Fibroblast of skin of left quadriceps (primary cell): ENCODE data around the gene TSC2.

Source experiments
- DNase-seq, 2 experiments: peaks; one replicate each; pipeline ENCODE4 v3.0.0-alpha.2; 2013; ENCODE audit warnings: low read depth in 2 of 2

Gene TSC2

DNA sequence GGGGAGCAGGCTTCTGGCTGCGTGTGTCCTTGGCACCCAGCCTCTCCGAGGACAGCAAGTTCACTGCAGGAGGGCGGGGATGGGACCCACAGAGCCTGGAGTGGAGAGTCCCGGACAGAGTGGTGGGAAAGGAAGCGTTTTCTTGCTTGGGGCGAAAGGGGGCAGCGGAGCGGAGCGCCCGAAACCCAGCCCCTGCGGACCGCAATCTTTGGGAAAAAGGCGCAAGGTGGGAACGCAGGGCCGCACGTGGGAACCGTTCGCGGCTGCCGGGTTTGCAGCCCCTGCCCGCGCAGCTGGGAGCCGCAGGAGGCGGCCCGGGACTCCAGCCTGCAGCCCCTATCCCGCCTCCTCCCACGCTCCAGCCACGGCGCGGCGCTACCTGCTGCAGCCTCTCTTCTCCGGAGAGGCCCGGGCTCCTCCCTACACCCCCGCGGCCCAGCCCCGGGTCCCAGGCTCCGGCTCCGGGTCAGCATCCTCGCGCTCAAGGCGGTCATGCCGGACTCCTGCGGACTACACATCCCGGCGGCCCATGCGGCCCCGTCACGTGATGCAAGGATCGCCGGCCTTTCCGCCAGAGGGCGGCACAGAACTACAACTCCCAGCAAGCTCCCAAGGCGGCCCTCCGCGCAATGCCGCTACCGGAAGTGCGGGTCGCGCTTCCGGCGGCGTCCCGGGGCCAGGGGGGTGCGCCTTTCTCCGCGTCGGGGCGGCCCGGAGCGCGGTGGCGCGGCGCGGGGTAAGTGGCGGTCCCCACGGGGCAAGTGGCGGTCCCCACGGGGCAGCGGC is at the start of gene TSC2, which contains the start of gene NTHL1:
TSS of gene TSC2 (plus strand) at position 656 of the 786 bp plus-strand sequence. CDS start 631 bp downstream, outside the sequence.
TSS of gene NTHL1 (minus strand) at position 505 of the 786 bp plus-strand sequence. CDS start at position 494, 11 bp downstream.
- peak; percentile 81 for DNase-seq

DNA sequence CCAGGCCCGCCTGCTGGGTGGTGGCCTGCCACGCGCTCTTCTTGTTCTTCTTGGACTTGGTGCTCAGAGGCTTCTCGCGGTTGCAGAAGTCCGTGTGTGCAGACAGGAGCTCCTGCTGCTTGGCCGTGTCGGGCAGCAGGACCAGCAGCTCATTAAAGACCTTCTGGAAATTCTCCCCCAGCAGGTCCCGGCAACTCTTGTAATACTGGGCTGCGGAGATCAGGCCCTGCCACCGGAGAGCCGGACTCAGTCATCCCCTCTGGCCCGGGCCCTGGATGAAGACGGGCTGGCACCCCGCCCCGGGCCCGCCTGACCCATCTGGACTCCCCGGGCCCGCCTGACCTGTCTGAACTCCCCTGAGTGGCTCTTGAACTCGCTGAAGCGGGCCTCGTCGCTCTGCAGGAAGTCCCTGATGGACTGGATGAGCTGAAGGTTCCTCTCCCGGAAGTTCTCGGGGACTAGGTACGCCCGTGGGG is 49.4 kb upstream of the TSC2 start:
- no peak for DNase-seq

DNA sequence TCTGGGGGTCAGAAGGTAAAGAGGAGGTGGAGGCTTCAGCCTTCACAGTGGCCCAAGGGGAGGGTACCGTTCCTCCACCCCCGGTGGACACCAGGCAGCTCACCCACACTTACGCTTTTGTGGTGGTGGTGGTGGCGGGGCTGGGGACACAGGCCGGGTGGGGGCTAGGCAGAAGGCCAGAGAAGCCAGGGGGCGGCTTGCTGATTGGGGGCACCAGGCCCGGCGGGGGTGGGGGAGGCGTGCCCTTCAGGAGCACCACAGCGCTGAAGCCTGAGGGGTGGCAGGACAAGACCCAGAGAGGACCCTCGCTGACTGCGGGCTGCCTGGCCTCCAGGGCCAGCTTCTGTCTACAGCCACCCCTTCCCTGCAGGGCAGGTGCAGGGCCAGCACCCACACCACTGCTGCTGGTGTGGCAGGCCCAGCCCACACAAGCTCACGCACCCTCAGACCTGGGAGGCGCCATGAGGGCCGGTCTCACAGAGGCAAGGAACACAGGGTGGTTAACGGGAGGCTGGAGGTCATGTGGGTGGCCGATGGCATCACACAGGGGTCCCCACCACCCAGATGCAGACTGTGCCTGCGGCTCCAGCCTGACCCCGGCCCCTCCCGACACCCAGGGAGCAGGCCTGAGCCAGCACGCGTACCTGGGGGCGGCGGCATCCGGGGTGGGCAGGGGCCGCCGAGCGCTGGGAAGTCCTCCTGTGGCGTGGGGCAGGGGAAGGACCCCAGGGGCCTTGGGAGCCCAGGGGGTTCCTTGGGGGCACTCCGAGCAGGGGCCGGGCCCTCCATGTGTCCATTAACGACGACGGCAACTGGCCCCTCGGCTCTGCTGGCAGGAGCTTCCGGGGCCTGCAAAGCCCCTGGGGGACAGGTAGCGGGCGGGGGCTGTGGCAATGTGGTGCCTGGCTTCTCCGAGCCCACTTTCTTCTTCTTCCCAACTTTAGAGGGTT is 48.7 kb upstream of the TSC2 start:
- DNase-seq: no peak

DNA sequence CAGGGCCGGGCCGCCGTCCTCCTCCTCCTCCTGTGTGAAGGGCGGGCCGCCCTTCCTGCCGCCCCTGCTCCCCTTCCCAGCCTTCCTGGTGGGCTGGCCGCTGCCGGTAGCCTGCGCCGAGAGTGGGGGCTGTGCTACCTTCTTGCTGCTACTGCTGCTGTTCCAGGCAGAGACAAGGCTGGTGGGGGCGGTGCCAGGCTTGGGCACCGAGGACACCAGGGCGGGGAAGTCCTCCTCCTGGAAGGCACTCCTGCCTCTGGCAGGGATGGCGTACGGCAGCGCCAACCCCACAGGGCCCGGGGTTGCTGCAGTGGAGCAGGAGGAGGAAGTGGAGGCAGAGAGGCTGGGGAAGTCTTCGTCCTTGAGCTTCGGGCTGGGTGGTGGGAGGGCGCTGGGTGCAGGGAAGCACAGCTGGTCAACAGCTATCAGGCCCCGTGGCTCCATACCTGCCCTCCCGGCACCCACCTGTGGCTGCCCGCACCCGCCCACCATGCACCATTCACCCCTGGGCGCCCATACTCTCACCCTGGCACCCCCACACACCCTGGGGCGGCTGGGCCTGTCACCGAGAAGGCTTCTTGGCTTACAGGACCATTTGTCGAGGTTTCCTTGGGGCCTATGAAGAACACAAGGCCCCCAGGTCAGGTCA is 47.8 kb upstream of the TSC2 start:
- no peak for DNase-seq

DNA sequence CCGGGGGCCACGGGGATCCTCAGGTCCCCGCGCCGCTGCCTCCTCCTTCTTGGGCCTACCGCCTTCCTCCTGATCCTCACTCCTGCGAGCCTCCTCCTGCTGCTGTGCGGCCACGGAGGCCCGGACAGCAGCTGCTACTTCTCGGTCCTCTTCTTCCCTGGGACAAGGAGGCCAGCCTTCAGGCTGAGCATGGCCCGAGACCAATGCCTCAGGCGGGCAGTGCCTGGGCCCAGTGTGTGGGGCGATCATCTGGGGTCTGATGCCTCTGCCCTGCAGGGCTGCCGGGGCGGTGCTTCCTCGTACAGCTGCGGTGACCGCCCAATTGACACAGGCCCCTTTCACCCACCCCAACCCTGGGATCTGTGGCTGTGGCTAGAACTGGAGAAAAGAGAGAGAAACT is 46.8 kb upstream of the TSC2 start:
- DNase-seq: no peak

DNA sequence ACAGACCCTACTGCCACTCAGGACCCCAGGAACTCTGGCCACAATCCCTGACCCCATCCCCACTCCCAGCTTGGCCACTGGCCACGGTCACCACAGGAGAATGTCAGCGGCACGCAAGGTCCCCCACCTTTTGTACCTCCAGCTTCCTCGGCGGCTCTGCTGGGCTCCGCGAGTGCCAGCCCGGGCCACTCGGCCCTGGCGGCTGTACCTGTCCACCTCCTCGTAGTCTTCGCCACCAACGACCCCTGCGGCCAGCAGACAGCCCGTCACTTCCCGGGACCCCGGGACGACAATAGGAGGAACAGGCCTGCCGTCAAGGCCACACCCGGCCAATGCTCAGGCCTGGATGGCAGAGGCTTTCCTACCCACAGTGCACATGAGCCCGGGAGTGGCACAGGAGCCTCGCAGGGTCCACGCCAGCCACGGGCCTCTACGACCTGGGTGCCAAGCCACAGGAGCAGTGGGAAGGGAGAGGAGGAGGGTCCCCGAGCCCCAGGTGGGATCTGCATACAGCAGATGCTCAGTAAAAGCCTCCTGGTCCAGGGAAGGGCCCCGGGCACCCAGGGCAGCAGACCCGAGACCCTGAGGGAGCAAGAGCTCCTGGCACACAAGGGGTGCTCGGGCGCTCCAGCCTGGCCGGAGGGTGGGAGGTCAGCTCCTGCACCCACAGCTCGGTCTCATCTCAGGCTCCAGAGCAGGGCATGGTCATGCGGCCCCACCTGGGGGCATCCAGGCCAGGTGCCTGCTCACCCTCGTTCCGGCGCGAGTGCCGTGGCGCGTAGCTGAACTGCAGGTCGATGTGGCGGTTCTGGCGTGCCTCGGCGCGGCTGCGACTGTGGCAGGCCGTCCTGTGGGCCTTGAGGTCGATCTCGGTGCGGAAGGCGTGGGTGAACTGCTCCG is 46.1 kb upstream of the TSC2 start:
- DNase-seq: no peak

DNA sequence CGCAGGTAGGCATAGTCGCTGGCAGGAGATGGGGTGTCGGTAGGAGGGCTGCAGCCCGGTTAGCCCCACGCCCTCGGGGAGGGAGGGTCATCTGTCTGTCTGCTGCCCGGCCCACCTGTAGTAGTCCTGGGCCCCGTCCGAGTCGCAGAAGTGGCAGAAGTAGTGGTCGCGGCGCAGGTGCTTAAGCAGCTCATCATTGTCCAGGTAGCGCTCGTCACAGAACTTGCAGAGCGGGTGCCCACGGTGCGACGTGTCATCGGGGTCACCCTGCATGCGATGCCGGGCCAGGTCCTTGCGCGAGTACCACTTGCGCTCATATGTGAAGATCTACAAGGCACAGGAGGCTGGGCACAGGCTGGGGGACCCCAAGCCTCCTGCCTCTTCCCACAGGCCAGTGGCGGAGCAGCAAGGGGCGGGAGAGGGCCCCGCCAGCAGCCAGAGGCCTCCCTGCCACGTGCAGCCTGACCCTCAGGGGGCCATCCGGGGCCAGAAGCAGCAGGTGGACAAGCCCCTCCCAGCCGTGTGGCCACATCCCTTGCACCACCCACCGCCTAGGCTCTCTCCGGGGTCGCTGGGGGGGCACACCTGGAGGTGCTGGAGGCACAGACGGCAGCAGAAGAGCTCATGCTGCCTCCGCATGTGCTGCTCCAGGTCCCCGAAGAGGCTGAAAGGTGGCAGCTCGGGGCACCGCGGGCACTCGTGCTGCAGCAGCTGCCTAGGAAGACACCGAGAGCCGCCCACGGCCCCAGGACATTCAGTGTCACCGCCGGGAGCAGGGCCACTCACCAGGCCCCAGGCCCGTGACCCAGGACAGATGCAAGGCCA is 45.2 kb upstream of the TSC2 start:
- no peak for DNase-seq

DNA sequence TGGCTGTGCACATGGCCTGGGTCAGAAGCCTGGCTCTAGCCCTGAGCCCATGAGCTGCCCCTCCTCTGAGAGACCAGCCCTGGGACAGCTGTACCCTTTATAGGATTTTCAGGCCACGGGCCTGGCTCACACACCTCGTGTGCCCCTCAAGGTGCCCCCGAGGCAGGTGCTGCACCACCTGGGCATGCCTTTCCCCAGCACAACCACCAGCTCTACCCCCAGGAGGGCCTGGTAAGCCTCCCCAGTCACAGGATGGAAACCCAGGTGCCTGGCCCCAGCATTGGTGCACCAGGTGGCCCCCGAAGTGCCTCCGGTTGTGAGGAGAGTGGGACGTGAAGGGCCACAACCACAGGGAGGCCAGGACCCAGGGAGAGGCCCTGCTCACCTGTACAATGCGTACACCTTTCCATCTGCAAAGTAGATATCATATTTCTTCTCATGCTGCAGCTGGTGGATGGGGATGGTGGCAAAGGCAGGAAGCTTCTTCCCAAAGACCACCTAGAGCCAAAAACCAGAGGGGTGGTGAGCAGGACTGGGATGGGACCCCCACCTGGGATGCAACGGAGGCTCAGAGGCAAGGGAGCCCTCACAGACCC is 44.5 kb upstream of the TSC2 start:
- DNase-seq: no peak

DNA sequence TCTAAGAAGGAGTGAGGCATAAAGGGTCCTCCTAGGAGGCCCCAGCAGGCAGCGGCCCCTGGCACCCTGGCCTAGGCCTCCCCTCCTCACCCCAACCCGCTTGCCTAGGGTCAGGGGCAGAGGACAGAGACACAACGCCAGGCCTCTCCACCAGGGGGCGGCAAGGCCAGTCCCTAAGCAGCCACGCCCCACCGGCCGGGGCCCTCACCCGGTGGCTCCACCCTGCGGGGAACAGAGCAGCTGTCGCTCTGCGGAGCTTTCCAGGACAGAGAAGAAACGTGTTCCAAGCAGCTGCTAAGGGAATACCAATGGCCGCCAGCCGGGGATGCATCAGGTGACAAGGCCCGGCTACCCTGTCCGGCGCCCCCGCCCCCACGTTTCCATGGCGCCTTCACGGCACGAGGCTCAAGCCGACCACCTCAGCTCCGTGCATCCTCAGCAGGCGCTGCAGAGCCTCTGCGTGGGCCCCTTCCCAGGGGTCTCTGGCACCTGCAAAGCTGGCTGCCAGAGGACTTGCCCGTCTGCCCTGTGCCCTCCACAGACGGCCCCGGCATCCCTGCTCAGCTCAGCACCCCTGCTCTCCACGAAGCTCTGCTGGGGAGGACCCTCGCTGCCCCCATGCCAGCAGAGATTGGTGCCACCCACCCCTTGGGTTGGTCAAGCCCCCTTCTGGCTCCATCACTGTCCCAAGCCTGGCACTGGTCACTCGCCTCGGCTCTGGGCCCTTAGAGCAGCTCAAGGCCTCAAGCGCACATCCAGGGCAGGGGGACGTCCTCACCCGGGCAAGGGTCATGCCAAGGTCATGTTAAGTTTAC is 43.8 kb upstream of the TSC2 start:
- peak; percentile 39 to 44 for DNase-seq

DNA sequence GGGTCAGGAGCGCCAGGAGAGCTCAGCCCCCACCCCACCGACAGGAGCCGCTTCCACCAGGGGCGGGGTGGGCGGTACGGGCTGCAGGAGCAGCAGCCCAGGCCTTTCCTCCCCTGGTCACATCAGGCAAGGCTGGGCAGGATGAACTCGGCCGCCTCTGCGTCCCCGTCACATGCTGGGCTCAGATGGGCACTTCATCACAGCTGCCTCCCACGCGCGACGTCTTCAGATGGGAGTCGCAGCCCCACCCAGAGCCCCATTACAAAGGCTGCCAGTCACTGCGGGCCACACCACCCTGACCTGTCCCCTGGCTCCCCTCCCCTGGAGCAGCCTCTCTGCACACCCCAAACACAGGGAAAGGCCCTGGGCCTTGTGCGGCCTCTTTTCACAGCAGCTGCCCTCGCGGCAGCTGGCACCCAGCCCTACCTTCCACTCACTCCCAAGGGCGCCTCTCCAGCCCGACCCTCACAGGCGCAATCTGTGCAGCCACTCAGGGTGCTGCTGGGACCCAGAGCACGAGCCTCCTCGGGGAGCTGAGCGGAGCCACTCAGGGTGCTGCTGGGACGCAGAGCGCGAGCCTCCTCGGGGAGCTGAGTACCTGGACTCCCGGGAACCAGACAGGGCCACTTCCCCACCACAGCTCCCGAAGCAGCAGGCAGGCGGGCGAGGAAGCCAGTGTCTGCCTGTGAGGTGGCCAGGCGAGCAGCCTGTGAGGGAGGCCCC is 42.8 kb upstream of the TSC2 start:
- DNase-seq: no peak

DNA sequence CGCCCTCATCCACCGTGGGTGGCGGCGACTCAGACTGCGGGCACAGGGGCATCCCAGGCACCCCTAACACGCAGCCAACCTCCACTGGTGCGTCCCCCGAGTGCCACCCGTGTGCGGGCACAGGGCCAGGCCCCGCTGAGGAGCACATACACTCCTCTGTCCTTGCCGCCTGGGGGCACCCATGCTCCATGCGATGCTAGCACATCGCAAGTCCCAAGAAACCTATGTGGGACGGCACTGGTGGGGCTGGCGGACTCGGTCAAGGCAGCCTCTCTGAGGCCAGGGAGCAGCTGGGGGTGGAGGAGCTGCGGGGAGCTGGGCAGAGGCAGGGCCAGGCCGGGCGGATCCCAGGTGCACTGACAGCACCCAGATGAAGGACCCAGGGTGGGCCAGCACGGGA is 42.1 kb upstream of the TSC2 start:
- no peak for DNase-seq

DNA sequence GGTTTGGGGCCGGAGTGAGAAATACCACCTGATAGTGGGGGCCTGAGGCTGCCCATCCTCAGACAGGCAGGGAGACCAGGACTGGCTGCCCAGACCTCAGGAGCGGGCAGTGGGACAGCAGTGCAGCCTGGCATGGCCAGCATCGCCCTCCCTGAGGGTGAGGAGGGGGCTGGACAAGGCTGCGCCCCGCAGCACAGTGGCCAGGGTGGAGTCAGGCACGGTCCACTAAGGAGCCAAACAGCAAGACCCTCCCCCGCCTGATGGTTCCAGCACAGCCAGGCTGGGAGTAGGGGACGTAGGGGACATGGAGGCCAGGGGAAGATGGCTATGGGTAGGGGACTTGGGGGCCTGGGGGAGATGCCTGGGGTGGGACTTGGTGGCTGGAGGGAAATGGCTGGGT is 41.5 kb upstream of the TSC2 start:
- no peak for DNase-seq

DNA sequence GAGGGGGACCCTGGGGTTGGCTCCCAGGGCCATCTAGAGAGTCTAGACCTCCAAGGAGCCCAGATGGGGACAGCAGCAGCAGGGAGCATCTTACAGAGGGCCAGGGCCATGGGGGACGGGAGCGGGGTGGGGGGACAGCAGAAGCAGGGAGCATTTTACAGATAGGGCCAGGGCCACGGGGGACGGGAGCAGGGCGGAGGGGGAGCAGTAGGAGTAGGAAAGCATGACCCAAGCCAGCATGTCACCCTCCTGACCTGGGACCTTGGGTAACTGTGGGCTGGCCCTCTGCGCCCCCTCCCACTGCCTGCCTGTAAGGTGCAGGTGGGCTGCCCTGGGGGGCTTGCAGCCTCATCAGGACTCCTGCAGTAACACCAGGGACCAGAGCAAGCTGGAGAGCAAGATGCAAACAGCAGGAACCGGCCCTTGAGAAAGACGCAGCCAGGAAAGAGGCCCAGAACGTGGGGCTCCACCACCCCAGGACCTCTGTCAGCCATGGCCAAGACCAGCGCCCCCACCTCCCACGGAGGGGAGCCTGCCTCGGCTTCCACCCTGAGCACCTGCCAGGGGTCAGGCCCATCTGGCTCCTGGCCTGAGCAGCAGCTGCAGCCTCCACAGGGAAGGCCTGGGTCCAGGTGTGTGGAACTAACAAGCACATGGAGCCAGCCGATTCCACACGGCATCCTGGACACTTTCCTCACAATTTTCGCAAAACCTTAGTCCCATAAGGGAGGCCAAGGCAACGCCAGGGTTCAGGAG is 40.5 kb upstream of the TSC2 start:
- no peak for DNase-seq

DNA sequence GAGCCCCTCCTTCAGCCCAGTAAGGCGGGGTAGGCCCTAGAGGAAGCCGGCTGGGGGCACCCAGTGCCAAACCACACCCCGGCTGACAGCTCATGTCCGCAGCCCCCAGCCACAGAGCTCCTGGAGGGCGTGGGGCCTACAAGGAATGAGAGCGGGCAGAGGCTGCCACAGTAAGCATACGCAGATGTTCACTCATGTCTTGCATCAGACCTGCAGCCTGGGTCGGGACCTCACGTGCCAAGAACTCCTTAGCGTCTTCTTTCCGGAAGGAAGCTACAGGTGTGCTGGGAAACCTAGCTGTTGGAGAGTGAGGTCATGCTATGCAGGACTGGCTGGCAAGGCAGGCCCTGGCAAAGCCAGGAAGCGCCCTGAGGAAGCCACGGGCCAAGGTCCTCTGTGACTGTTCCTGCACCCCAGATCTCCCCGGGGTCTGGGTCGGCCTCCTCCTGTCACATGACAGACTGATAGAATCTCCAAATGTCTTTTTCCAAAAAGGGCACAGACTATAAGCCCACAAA is 39.7 kb upstream of the TSC2 start:
- no peak for DNase-seq

DNA sequence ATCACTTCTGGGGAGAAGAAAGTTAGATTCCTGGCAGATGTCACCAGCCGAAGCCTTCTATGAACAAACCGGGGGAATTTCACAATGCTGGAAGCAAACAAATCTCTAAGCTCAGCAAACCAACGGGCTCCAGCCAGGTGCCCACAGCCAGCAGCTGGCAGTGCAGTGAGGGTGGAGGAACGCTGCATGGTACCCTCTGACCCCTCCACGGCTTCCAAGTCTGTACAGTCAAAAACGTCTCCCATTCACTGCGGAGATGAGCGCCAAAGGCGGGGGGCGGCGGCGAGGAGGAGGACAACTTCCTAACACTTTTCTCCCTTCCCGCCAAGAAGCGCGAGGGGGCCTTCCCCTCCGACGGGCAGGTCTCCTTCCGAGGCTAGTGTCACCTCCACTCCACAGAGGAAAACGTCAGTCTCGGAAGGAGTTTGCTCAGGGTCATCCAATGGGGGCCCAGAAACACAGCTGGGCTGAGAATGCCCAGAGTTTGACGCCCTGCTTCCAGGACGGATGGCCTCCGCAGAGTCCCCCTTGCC is 39.1 kb upstream of the TSC2 start:
- DNase-seq: no peak

DNA sequence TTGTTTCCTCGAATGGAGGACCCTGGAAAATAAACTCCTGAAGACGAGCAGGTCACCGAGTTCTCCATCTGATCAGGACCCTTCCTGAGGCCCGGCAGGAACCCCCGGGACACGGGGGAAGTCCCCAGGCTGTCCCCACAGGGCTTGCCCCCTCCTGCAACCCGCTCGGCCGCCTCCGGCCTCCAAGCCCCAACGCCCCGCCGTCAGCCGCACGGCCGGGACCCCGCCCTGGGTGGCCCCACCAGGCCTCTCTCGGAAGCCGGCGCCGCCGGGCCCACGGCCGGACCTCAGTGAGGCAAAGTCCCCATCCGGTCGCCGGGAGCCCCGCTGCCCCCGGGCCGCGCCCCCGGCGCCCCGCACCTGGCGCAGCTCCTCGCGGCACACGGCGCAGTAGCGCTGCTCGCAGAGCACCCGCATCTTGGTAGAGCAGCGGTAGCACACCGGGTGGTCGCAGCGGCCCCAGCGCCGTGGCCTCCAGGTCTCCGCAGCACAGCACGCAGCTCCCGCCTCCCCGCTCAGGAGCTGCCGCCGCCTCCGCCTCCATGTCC is 38.5 kb upstream of the TSC2 start:
- no peak for DNase-seq
